H1 (cell line): ENCODE results near the gene HOXD10.

Experiments used
- CEBPB ChIP-seq: IDR thresholded peaks from 2 replicates; pipeline ENCODE4 v1.6.1; 2012; ENCODE audit warnings: low read depth, low read length
- KDM1A ChIP-seq: fragments of 200-600, 300-600 bp; sonication (generic); IDR thresholded peaks from 2 replicates; pipeline ENCODE4 v1.7.1; 2016; ENCODE audit warnings: mild to moderate bottlenecking, low read length, borderline replicate concordance
- POLR2AphosphoS5 ChIP-seq: IDR thresholded peaks from 2 replicates; pipeline ENCODE4 v1.6.1; 2011; ENCODE audit warnings: low read depth, low read length
- TAF1 ChIP-seq: IDR thresholded peaks from 2 replicates; pipeline ENCODE4 v1.6.1; 2011; ENCODE audit warnings: mild to moderate bottlenecking, low read depth, low read length
- TF ChIP-seq, protein P1 (sequence below), 3 experiments: IDR thresholded peaks; 1 replicate in 2 of 3; 2 replicates in 1 of 3; pipeline versions ENCODE4 v1.5.1 to v1.6.1; 2011; ENCODE audit warnings: low read length in 3 of 3, mild to moderate bottlenecking in 3 of 3, inconsistent platforms in 2 of 3, low read depth in 1 of 3, moderate library complexity in 1 of 3; ENCODE audit not compliant: insufficient read depth in 1 of 3; ENCODE audit errors: control extremely low read depth in 1 of 3

DNA sequence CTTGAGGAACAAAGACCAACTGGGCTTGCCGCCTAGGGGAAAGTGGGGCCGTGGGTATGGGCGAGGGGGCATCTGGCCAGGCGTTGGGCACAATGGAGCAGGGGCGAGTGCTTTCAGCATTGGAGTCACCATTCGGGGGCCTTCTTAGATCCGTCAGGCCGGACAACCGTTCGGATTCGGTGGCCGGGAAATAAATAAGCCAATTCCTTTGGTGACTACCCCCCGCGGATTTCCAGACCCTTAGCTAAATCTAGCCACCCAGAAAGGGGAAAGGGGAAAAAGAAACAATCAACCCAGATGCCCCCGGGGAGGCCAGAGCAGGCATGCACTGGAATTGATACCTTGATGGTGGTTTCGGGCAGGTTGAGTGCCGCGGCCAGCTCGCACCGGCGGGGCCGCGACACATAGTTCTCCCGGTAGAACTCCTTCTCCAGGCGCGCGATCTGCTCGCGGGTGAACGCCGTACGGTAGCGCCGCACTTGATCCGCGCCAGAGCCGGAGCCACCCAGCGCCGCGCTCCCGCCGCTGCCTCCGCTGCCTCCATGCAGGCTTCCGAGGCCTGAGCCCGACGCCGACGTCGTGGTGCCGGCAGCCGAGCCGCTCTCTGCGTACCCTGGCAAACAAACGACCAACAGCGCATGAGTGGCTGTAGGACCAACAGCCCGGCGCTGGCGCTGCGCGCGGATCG, 34.6 kb upstream of the HOXD10 start:
- TF ChIP-seq POLR2AphosphoS5 (no peak), TAF1 (no peak), KDM1A (no peak), CEBPB (no peak)
- TF ChIP-seq, protein P1, sequence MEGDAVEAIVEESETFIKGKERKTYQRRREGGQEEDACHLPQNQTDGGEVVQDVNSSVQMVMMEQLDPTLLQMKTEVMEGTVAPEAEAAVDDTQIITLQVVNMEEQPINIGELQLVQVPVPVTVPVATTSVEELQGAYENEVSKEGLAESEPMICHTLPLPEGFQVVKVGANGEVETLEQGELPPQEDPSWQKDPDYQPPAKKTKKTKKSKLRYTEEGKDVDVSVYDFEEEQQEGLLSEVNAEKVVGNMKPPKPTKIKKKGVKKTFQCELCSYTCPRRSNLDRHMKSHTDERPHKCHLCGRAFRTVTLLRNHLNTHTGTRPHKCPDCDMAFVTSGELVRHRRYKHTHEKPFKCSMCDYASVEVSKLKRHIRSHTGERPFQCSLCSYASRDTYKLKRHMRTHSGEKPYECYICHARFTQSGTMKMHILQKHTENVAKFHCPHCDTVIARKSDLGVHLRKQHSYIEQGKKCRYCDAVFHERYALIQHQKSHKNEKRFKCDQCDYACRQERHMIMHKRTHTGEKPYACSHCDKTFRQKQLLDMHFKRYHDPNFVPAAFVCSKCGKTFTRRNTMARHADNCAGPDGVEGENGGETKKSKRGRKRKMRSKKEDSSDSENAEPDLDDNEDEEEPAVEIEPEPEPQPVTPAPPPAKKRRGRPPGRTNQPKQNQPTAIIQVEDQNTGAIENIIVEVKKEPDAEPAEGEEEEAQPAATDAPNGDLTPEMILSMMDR (IDR thresholded peaks at IDR 0.05; ENCODE audit: control extremely low read depth in 1 of 3, insufficient read depth in 1 of 3, low read depth in 1 of 3, low read length in 3 of 3): no peak
